T-cell (primary cell): ENCODE measurements around the gene MRPL12. TPM values are rescaled to one million over a fixed set of nuclear protein-coding genes. Genes with fewer than 3 reads are reported as not detected.
A peak's percentile ranks its signal among the peaks of the same experiment; 100 is the strongest.

Source experiments
- ATAC-seq, 4 experiments: fragments of 200-7000 bp in 3 of 4; fragments of 150-1000 bp in 1 of 4; cut with Tn5 transposase; replicated peaks in 1 of 4; 1 replicate in 3 of 4; 2 replicates in 1 of 4; pipeline ENCODE4 v1.10.0; 2021; ENCODE audit warnings: moderate library complexity in 3 of 4, mild to moderate bottlenecking in 2 of 4, moderate number of reproducible peaks in 1 of 4
- CTCF ChIA-PET, 2 donors: fragments of 300-600 bp; sonication (Branson Sonifier 250); formaldehyde crosslinking; loops; one replicate each; lab custom pipeline; 2022; ENCODE audit warnings: antibody characterized with exemption in 2 of 2; lab: Charles Lee
- POLR2A ChIA-PET, 2 donors: fragments of 300-600 bp; sonication (Branson Sonifier 250); formaldehyde crosslinking; loops; one replicate each; lab custom pipeline; 2022; ENCODE audit warnings: antibody characterized with exemption in 2 of 2; lab: Charles Lee
- DNase-seq, 35 experiments: peaks; one replicate each; pipeline versions ENCODE4 v3.0.0 to v3.0.0-alpha.2; 2013 to 2023
- H3K27ac ChIP-seq: one replicate; pipeline ENCODE4 v1.5.1; 2013; ENCODE audit warnings: low read length
- H3K27me3 ChIP-seq, 2 experiments: replicated peaks in 1 of 2; 1 replicate in 1 of 2; 2 replicates in 1 of 2; pipeline versions ENCODE4 v1.6.1 to v1.7.0; 2013; ENCODE audit warnings: low read length in 1 of 2, mixed read lengths in 1 of 2; ENCODE audit not compliant: control insufficient read depth in 2 of 2, insufficient read depth in 2 of 2; ENCODE audit errors: extremely low read depth in 1 of 2
- H3K36me3 ChIP-seq, 2 donors: 1 replicate in 1 of 2; 2 replicates in 1 of 2; pipeline versions ENCODE4 v1.6.1 to v1.7.0; 2013; ENCODE audit warnings: low read length in 1 of 2; ENCODE audit not compliant: control insufficient read depth in 2 of 2, insufficient read depth in 1 of 2; ENCODE audit errors: extremely low read depth in 1 of 2
- H3K4me1 ChIP-seq, 2 experiments: 1 replicate in 1 of 2; 2 replicates in 1 of 2; pipeline versions ENCODE4 v1.6.1 to v1.7.0; 2013; ENCODE audit warnings: low read length in 2 of 2, mixed read lengths in 1 of 2; ENCODE audit not compliant: insufficient read depth in 2 of 2, control insufficient read depth in 1 of 2; ENCODE audit errors: extremely low read depth in 1 of 2
- H3K4me3 ChIP-seq, 2 donors: 1 replicate in 1 of 2; 2 replicates in 1 of 2; pipeline versions ENCODE4 v1.5.1 to v1.7.0; 2013; ENCODE audit warnings: mild to moderate bottlenecking in 2 of 2, low read length in 1 of 2, moderate library complexity in 1 of 2; ENCODE audit not compliant: control insufficient read depth in 1 of 2; ENCODE audit errors: extremely low read depth in 1 of 2
- H3K9me3 ChIP-seq: 2 replicates; pipeline ENCODE4 v1.7.0; 2013
- H3K27ac Mint-ChIP-seq, 2 donors: one replicate each; pipeline ENCODE4 v1.8.0; 2020 to 2021; ENCODE audit warnings: mild to moderate bottlenecking in 2 of 2, mixed read lengths in 2 of 2
- H3K27me3 Mint-ChIP-seq, 2 donors: one replicate each; pipeline ENCODE4 v1.8.0; 2021 to 2022; ENCODE audit warnings: mixed read lengths in 2 of 2
- H3K36me3 Mint-ChIP-seq: one replicate; pipeline ENCODE4 v1.8.0; 2021; ENCODE audit warnings: mixed read lengths
- H3K4me1 Mint-ChIP-seq, 3 donors: one replicate each; pipeline ENCODE4 v1.8.0; 2020 to 2022; ENCODE audit warnings: mixed read lengths in 3 of 3, mild to moderate bottlenecking in 1 of 3
- H3K4me3 Mint-ChIP-seq, 3 donors: one replicate each; pipeline ENCODE4 v1.8.0; 2020 to 2022; ENCODE audit warnings: mild to moderate bottlenecking in 3 of 3, mixed read lengths in 3 of 3, moderate library complexity in 3 of 3
- H3K9me3 Mint-ChIP-seq, 3 donors: one replicate each; pipeline ENCODE4 v1.8.0; 2020 to 2022; ENCODE audit warnings: mixed read lengths in 3 of 3
- WGBS: methylation state at CpG from one replicate; pipeline ENCODE4 v1.1.5; 2013; ENCODE audit warnings: missing lambda C conversion rate; ENCODE audit not compliant: insufficient coverage; 5-methylcytosine and 5-hydroxymethylcytosine counted together
- total RNA-seq, 35 experiments: library from RNA in 6 of 35; stranded (reverse) in 6 of 35; fragments of 120-200 nt in 1 of 35; gene quantifications; one replicate each; pipeline versions ENCODE4 v1.2.1 to v1.2.4 and lab custom pipeline; 2013 to 2026

The MRPL12 gene
- total RNA-seq, 5 donors from 2014 or later (not counting 1 experiment from before 2014, with no cell fraction given), result 18.5 to 33.5 (median 31.4) TPM

DNA sequence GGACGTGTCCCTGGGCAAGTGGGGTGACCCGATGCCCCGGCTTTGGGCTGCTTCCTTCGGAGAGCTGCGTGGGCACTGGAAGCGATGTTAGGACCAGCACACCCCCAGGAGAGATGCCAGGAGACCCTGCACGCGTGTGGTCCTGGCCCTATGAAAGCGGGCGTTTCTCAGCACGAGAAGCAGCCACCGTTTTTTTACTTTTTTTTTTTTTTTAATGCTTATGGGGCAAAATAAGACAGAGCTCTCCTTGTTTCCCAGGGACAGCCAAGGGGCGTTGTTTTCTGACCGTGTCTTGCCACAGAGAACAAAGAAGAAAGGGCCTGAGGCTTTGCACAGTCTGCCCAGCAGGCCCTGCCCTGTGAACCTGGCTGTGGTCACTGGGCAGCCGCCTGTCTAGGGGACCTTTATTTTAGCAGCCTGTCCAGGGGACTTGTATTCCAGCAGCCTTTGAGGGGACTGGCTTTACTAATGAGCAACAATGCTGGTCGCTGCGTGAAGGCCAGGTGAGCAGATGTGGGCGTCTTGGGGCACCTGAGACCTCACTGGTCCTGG is 9.9 kb downstream of the MRPL12 start:
- Histone ChIP-seq H3K9me3 (no peaks in the 10 kb centered on the region), H3K36me3 (peaks cover 0 to 5% of the 10 kb centered on the region in 2 donors), H3K4me1 (peaks cover 15 to 38% of the 10 kb centered on the region in 2 experiments), H3K27ac (no peak overlapping the region), H3K27me3 (peaks cover 0 to 3% of the 10 kb centered on the region in 2 experiments), H3K4me3 (peak overlapping the region; percentile 37 to 51)
- ChIA-PET CTCF (no interaction called here), POLR2A (no interaction called here)
- WGBS, result 64% methylated on average over 15 of the region's 18 CpGs
- Mint-ChIP-seq H3K27me3 (no peaks in the 10 kb centered on the region), H3K9me3 (no peaks in the 10 kb centered on the region), H3K27ac (peak overlapping the region; percentile 40 to 45), H3K4me3 (peak overlapping the region; percentile 73 to 85 (median 82)), H3K36me3 (no peaks in the 10 kb centered on the region), H3K4me1 (peaks cover 14 to 22% (median 17%) of the 10 kb centered on the region in 3 donors)
- ATAC-seq (no peak), DNase-seq (no peak)

DNA sequence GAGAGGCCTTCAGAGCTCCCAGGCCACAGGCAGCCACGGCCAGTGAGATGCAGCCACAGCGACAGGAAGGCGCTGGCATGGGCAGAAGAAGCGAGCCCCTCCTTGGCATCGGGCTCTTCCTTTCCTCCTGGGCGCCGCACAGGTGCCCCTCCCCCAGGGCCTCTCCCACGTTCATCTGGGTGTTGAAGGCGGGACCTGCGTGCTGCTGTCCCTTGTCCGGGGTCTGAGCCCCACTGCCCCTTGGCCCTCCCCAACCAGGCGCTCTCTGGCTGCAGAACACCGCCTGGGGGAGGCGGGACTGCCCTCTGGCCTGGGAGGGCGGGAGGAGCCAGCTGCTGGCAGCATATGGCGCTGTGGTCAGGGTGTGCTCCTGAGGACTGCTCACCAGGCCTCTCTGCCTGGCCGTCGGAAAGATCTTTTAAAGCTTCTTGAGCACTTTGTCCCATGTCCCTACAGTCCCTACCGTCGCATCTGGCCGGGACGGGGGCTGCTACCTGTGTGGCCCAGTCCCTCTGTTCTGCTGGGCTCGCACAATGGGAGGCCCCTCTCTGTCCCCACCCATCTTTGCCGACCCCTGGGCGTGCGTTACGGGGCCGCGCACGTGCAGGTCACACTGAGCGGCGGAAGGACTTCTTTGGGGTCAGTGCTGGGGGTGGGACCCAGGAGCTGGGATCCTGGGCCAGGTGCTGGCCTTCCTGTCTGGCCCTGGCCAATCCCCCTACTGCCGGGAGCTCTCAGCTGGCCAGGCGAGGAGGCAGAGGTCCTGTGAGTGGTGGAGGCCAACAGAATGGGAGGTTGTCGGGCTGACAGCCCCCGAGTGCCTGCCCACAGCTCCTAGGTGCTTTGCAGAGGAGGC is 10.6 kb downstream of the MRPL12 start:
- H3K27ac Mint-ChIP-seq, result no peak overlapping the region
- peak overlapping the region in 2 of 3 donors; percentile 73 to 82 for H3K4me3 Mint-ChIP-seq
- peaks cover 0 to under 1% of the 10 kb centered on the region in 2 donors for H3K36me3 ChIP-seq
- no peaks in the 10 kb centered on the region for H3K9me3 Mint-ChIP-seq
- peaks cover 14 to 22% (median 17%) of the 10 kb centered on the region in 3 donors for H3K4me1 Mint-ChIP-seq
- H3K4me3 ChIP-seq, result no peak overlapping the region
- H3K27me3 Mint-ChIP-seq, result no peaks in the 10 kb centered on the region
- ATAC-seq, result no peak
- peaks cover 15 to 38% of the 10 kb centered on the region in 2 experiments for H3K4me1 ChIP-seq
- DNase-seq, result no peak
- no peaks in the 10 kb centered on the region for H3K9me3 ChIP-seq
- peaks cover 0 to 3% of the 10 kb centered on the region in 2 experiments for H3K27me3 ChIP-seq
- CTCF ChIA-PET, result no interaction called here
- 93% methylated on average over 31 of the region's 36 CpGs for WGBS
- H3K27ac ChIP-seq, result no peak overlapping the region
- POLR2A ChIA-PET, result interaction anchor here in 1 of 2 donors (0.5 kb wide), 1 partner anchor 17 kb away, joined by 8 read pairs; no protein-coding TSS in a partner anchor
- no peaks in the 10 kb centered on the region for H3K36me3 Mint-ChIP-seq

DNA sequence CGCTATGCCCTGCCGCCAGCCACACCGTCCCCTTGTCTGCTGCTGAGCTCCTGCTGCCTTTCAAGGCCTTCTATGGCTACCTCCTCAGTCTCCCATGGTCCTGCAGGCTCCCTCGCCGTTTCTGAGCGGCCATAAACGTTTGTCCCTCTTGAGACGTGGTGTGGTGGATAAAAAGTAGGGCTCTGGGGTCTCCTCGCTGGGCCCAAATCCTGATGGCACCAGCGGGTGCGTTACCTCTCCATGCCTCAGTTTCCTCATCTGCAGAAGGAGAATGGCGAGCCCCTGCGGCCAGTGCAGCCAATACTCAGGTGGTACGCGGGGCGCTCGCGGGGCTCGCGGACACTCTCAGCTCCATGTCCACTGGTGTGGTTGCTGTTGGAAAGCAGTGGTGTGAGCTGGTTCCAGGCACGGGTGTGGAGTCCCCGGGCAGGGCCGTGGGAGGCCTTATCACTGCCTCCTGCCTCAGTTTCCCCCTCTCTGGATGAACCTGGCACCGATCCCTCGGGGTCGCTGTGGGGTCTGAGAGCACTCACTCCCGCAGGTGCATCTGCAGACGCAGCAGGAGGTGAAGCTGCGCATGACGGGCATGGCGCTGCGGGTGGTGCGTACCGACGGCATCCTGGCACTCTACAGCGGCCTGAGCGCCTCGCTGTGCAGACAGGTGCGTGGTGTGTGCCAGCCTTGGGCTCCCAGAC is 11.4 kb downstream of the MRPL12 start:
- H3K27me3 Mint-ChIP-seq, result no peaks in the 10 kb centered on the region
- Histone ChIP-seq H3K4me1 (peaks cover 15 to 38% of the 10 kb centered on the region in 2 experiments), H3K9me3 (no peaks in the 10 kb centered on the region), H3K36me3 (no peaks in the 10 kb centered on the region), H3K4me3 (no peak overlapping the region), H3K27ac (no peak overlapping the region), H3K27me3 (peaks cover 0 to 3% of the 10 kb centered on the region in 2 experiments)
- WGBS, result 89% methylated on average over 20 of the region's 39 CpGs
- DNase-seq (no peak), ATAC-seq (no peak)
- H3K4me1 Mint-ChIP-seq, result peaks cover 14 to 22% (median 17%) of the 10 kb centered on the region in 3 donors
- ChIA-PET CTCF (no interaction called here), POLR2A (no interaction called here)
- no peaks in the 10 kb centered on the region for H3K36me3 Mint-ChIP-seq
- peak overlapping the region in 2 of 3 donors; percentile 9 to 28 for H3K4me3 Mint-ChIP-seq
- no peak overlapping the region for H3K27ac Mint-ChIP-seq
- no peaks in the 10 kb centered on the region for H3K9me3 Mint-ChIP-seq

DNA sequence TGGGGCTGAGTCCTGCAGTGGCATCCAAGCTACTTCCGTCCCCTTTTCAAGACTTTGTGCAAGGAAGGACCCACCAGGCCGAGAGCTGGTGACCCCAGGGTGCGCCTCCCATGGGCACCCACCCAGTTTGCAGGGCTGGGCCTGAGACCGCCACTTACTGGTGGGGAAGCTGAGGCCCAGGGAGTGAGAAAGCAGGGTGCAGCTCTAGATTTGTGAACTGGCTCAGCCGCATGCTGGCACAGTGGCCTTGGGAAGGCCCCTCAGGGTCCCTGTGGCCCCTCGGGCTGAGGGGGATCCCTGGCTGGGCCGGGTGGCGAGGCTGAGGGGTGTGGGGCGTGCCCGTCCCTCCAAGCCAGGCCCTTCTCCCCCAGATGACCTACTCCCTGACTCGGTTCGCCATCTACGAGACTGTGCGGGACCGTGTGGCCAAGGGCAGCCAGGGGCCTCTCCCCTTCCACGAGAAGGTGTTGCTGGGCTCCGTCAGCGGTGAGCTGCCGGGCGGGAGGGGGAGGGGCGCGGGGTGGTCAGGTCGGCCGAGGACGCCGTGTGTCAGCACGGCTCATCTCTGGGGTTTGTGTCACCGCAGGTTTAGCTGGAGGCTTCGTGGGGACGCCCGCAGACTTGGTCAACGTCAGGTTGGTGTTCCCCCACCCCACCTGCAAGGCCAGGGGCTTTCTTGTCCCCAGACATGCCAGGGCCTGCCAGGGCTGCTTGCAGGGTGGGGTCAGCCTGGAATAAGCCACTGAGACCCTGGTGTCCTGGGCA is 12.1 kb downstream of the MRPL12 start:
- no peak for DNase-seq
- WGBS, result 93% methylated on average over 24 of the region's 32 CpGs
- H3K36me3 Mint-ChIP-seq, result no peaks in the 10 kb centered on the region

DNA sequence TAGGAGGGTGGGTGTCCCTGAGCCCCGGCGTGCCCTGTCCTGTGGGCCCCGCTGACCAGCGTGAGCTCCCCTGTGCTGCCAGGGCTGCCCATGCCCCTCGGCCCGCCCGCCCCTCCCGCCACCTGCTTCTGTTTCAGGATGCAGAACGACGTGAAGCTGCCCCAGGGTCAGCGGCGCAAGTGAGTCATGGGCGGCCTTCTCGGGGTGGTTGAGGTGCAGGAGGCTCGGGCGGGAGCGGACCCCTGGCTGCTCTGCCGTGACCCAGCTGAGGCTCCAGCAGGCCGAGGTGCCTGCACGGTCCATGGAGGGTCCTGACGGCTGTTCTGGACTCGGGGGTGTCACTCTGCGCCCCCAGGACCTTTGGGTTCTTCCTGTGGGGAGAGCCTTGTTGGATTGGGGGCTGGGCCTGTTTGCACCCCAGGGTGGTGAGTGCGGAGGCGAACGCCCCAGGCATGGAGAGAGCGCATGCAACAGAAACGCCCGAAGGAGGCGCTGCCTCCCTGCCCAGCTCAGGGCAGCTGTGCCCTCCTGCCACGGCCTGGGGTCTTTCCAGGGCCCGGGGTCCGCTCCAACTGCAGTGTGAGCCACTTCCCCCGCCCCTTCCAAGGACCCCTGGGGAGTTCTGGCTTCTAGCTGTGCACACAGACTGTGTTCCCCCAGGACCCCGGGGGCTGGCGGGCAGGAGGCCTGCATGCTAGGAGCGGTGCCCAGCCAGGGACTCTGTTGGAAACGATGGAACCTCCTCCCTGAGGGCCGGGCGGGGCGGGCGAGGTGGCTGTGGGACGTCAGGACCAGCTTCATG is 12.9 kb downstream of the MRPL12 start:
- Histone ChIP-seq H3K4me3 (no peak overlapping the region), H3K27me3 (peaks cover 0 to 2% of the 10 kb centered on the region in 2 experiments), H3K27ac (no peak overlapping the region), H3K36me3 (no peaks in the 10 kb centered on the region), H3K9me3 (no peaks in the 10 kb centered on the region), H3K4me1 (peaks cover 11 to 24% of the 10 kb centered on the region in 2 experiments)
- no peak overlapping the region for H3K4me3 Mint-ChIP-seq
- H3K9me3 Mint-ChIP-seq, result no peaks in the 10 kb centered on the region
- H3K27ac Mint-ChIP-seq, result no peak overlapping the region
- H3K4me1 Mint-ChIP-seq, result peaks cover 7 to 12% (median 9%) of the 10 kb centered on the region in 3 donors
- CTCF ChIA-PET, result no interaction called here
- DNase-seq (no peak), ATAC-seq (no peak)
- H3K27me3 Mint-ChIP-seq, result no peaks in the 10 kb centered on the region
- 94% methylated on average over 39 of the region's 43 CpGs for whole genome bisulfite sequencing
- H3K36me3 Mint-ChIP-seq, result no peaks in the 10 kb centered on the region
- POLR2A ChIA-PET, result interaction anchor here in 1 of 2 donors (0.6 kb wide), 1 partner anchor 20 kb away, joined by 3 read pairs; no protein-coding TSS in a partner anchor

More for the DNA sequence above, 12.1 kb downstream of the MRPL12 start:
- Mint-ChIP-seq H3K4me1 (peaks cover 14 to 19% (median 16%) of the 10 kb centered on the region in 3 donors), H3K9me3 (no peaks in the 10 kb centered on the region), H3K27me3 (no peaks in the 10 kb centered on the region), H3K4me3 (no peak overlapping the region), H3K27ac (no peak overlapping the region)
- peaks cover 15 to 32% of the 10 kb centered on the region in 2 experiments for H3K4me1 ChIP-seq
- POLR2A ChIA-PET, result no interaction called here
- H3K9me3 ChIP-seq, result no peaks in the 10 kb centered on the region
- no peaks in the 10 kb centered on the region for H3K36me3 ChIP-seq
- no peak for ATAC-seq
- H3K4me3 ChIP-seq, result no peak overlapping the region
- H3K27ac ChIP-seq, result no peak overlapping the region
- peaks cover 0 to 3% of the 10 kb centered on the region in 2 experiments for H3K27me3 ChIP-seq
- CTCF ChIA-PET, result no interaction called here
